Measurements from ENCODE around the gene GMDS. TPM values are rescaled to one million over a fixed set of nuclear protein-coding genes. Genes with fewer than 3 reads are reported as not detected.

The GMDS gene
- total RNA-seq, 1 donor from 2014 or later: 35.7 TPM

GRCh38 chr6:1814279-1814678 is 431.1 kb downstream of the GMDS start:
- H3K4me1 Mint-ChIP-seq (ENCODE audit: low read depth): peaks cover 5% of the 10 kb centered on the region
- no peak overlapping the region for H3K4me3 Mint-ChIP-seq (ENCODE audit: low read depth)
- peaks cover 4% of the 10 kb centered on the region for H3K27me3 Mint-ChIP-seq (ENCODE audit: low read depth)
- intact Hi-C loops (cut with micrococcal nuclease): no loop called here
- no peak for DNase-seq (ENCODE audit: low spot score)
- no peak overlapping the region for H3K27ac Mint-ChIP-seq
- H3K9me3 Mint-ChIP-seq: no peaks in the 10 kb centered on the region
- no peaks in the 10 kb centered on the region for H3K36me3 Mint-ChIP-seq (ENCODE audit: low read depth)

GRCh38 chr6:1812487-1812886 is 432.9 kb downstream of the GMDS start:
- H3K36me3 Mint-ChIP-seq (ENCODE audit: low read depth): no peaks in the 10 kb centered on the region
- intact Hi-C loops (cut with micrococcal nuclease): no loop called here
- DNase-seq (ENCODE audit: low spot score): no peak
- peaks cover 5% of the 10 kb centered on the region for H3K4me1 Mint-ChIP-seq (ENCODE audit: low read depth)
- H3K4me3 Mint-ChIP-seq (ENCODE audit: low read depth): no peak overlapping the region
- H3K27ac Mint-ChIP-seq: no peak overlapping the region
- no peaks in the 10 kb centered on the region for H3K9me3 Mint-ChIP-seq
- H3K27me3 Mint-ChIP-seq (ENCODE audit: low read depth): peaks cover 4% of the 10 kb centered on the region

GRCh38 chr6:1812034-1812433 is 433.4 kb downstream of the GMDS start:
- H3K4me1 Mint-ChIP-seq (ENCODE audit: low read depth): peaks cover 5% of the 10 kb centered on the region
- H3K36me3 Mint-ChIP-seq (ENCODE audit: low read depth): no peaks in the 10 kb centered on the region
- DNase-seq (ENCODE audit: low spot score): no peak
- intact Hi-C loops (cut with micrococcal nuclease): no loop called here
- no peaks in the 10 kb centered on the region for H3K9me3 Mint-ChIP-seq
- H3K4me3 Mint-ChIP-seq (ENCODE audit: low read depth): no peak overlapping the region
- peaks cover 4% of the 10 kb centered on the region for H3K27me3 Mint-ChIP-seq (ENCODE audit: low read depth)
- no peak overlapping the region for H3K27ac Mint-ChIP-seq

- Mint-ChIP-seq H3K4me1 (ENCODE audit: low read depth) (peaks cover 5% of the 10 kb centered on the region), H3K9me3 (no peaks in the 10 kb centered on the region), H3K27me3 (ENCODE audit: low read depth) (peaks cover 4% of the 10 kb centered on the region), H3K4me3 (ENCODE audit: low read depth) (no peak overlapping the region), H3K36me3 (ENCODE audit: low read depth) (no peaks in the 10 kb centered on the region), H3K27ac (no peak overlapping the region)
- DNase-seq (ENCODE audit: low spot score): no peak
- intact Hi-C loops (cut with micrococcal nuclease): no loop called here
Observed at GRCh38 chr6:1810880-1811279, 434.5 kb downstream of the GMDS start.

GRCh38 chr6:1809291-1809988 is 436.0 kb downstream of the GMDS start:
- peaks cover 5% of the 10 kb centered on the region for H3K4me1 Mint-ChIP-seq (ENCODE audit: low read depth)
- no peak for DNase-seq (ENCODE audit: low spot score)
- no peak overlapping the region for H3K27ac Mint-ChIP-seq
- no peak overlapping the region for H3K4me3 Mint-ChIP-seq (ENCODE audit: low read depth)
- H3K36me3 Mint-ChIP-seq (ENCODE audit: low read depth): no peaks in the 10 kb centered on the region
- H3K9me3 Mint-ChIP-seq: no peaks in the 10 kb centered on the region
- H3K27me3 Mint-ChIP-seq (ENCODE audit: low read depth): peaks cover 4% of the 10 kb centered on the region
- intact Hi-C loops (cut with micrococcal nuclease): no loop called here

GRCh38 chr6:1806935-1807334 is 438.5 kb downstream of the GMDS start:
- H3K4me1 Mint-ChIP-seq (ENCODE audit: low read depth): no peaks in the 10 kb centered on the region
- H3K36me3 Mint-ChIP-seq (ENCODE audit: low read depth): no peaks in the 10 kb centered on the region
- intact Hi-C loops (cut with micrococcal nuclease): no loop called here
- peaks cover 2% of the 10 kb centered on the region for H3K27me3 Mint-ChIP-seq (ENCODE audit: low read depth)
- DNase-seq (ENCODE audit: low spot score): no peak
- no peak overlapping the region for H3K27ac Mint-ChIP-seq
- no peak overlapping the region for H3K4me3 Mint-ChIP-seq (ENCODE audit: low read depth)
- no peaks in the 10 kb centered on the region for H3K9me3 Mint-ChIP-seq

GRCh38 chr6:1802491-1803395 is 442.7 kb downstream of the GMDS start:
- Mint-ChIP-seq H3K27ac (no peak overlapping the region), H3K4me3 (ENCODE audit: low read depth) (no peak overlapping the region), H3K9me3 (no peaks in the 10 kb centered on the region), H3K36me3 (ENCODE audit: low read depth) (no peaks in the 10 kb centered on the region), H3K4me1 (ENCODE audit: low read depth) (peaks cover 3% of the 10 kb centered on the region), H3K27me3 (ENCODE audit: low read depth) (no peaks in the 10 kb centered on the region)
- DNase-seq (ENCODE audit: low spot score): no peak
- intact Hi-C loops (cut with micrococcal nuclease): no loop called here

GRCh38 chr6:1801401-1801800 is 444.0 kb downstream of the GMDS start:
- no peak for DNase-seq (ENCODE audit: low spot score)
- peaks cover 7% of the 10 kb centered on the region for H3K4me1 Mint-ChIP-seq (ENCODE audit: low read depth)
- H3K27ac Mint-ChIP-seq: no peak overlapping the region
- intact Hi-C loops (cut with micrococcal nuclease): no loop called here
- no peak overlapping the region for H3K4me3 Mint-ChIP-seq (ENCODE audit: low read depth)
- H3K9me3 Mint-ChIP-seq: no peaks in the 10 kb centered on the region
- no peaks in the 10 kb centered on the region for H3K36me3 Mint-ChIP-seq (ENCODE audit: low read depth)
- no peaks in the 10 kb centered on the region for H3K27me3 Mint-ChIP-seq (ENCODE audit: low read depth)

- intact Hi-C loops (cut with micrococcal nuclease): no loop called here
- no peaks in the 10 kb centered on the region for H3K36me3 Mint-ChIP-seq (ENCODE audit: low read depth)
- no peaks in the 10 kb centered on the region for H3K27me3 Mint-ChIP-seq (ENCODE audit: low read depth)
- H3K9me3 Mint-ChIP-seq: no peaks in the 10 kb centered on the region
- no peak overlapping the region for H3K27ac Mint-ChIP-seq
- DNase-seq (ENCODE audit: low spot score): no peak
- H3K4me1 Mint-ChIP-seq (ENCODE audit: low read depth): peaks cover 7% of the 10 kb centered on the region
- no peak overlapping the region for H3K4me3 Mint-ChIP-seq (ENCODE audit: low read depth)
Observed at GRCh38 chr6:1800845-1801244, 444.6 kb downstream of the GMDS start.

GRCh38 chr6:1798965-1799325 is 446.5 kb downstream of the GMDS start:
- no peaks in the 10 kb centered on the region for H3K9me3 Mint-ChIP-seq
- peaks cover 7% of the 10 kb centered on the region for H3K4me1 Mint-ChIP-seq (ENCODE audit: low read depth)
- intact Hi-C loops (cut with micrococcal nuclease): no loop called here
- no peaks in the 10 kb centered on the region for H3K27me3 Mint-ChIP-seq (ENCODE audit: low read depth)
- H3K36me3 Mint-ChIP-seq (ENCODE audit: low read depth): no peaks in the 10 kb centered on the region
- H3K4me3 Mint-ChIP-seq (ENCODE audit: low read depth): no peak overlapping the region
- DNase-seq (ENCODE audit: low spot score): no peak
- no peak overlapping the region for H3K27ac Mint-ChIP-seq

GRCh38 chr6:1798303-1798964 is 447.0 kb downstream of the GMDS start:
- Mint-ChIP-seq H3K4me3 (ENCODE audit: low read depth) (no peak overlapping the region), H3K36me3 (ENCODE audit: low read depth) (no peaks in the 10 kb centered on the region), H3K27ac (no peak overlapping the region), H3K27me3 (ENCODE audit: low read depth) (no peaks in the 10 kb centered on the region), H3K4me1 (ENCODE audit: low read depth) (peaks cover 7% of the 10 kb centered on the region), H3K9me3 (no peaks in the 10 kb centered on the region)
- intact Hi-C loops (cut with micrococcal nuclease): no loop called here
- no peak for DNase-seq (ENCODE audit: low spot score)

- peaks cover 2% of the 10 kb centered on the region for H3K27me3 Mint-ChIP-seq (ENCODE audit: low read depth)
- H3K4me3 Mint-ChIP-seq (ENCODE audit: low read depth): no peak overlapping the region
- H3K36me3 Mint-ChIP-seq (ENCODE audit: low read depth): no peaks in the 10 kb centered on the region
- no peaks in the 10 kb centered on the region for H3K9me3 Mint-ChIP-seq
- intact Hi-C loops (cut with micrococcal nuclease): no loop called here
- no peak overlapping the region for H3K27ac Mint-ChIP-seq
- peaks cover 7% of the 10 kb centered on the region for H3K4me1 Mint-ChIP-seq (ENCODE audit: low read depth)
- no peak for DNase-seq (ENCODE audit: low spot score)
Observed at GRCh38 chr6:1797801-1798200, 447.6 kb downstream of the GMDS start.

Measured in activated T-helper 2 cell treated with anti-CD3 and anti-CD28 coated beads, Interferon-gamma antibody, Interleukin-2, Interleukin-4, amounts not matched to agents 10 μg/mL and 5 μg/mL and 100 μg/mL, durations not matched to agents 14 hours and 24 hours and 36 hours (primary cell).